Keratinocyte (primary cell): Measurements from ENCODE around the gene DCBLD2. TPM values are rescaled to one million over a fixed set of nuclear protein-coding genes. Genes with fewer than 3 reads are reported as not detected.
A peak's percentile ranks its signal among the peaks of the same experiment; 100 is the strongest.

Experiments used
- DNase-seq: peaks from one replicate; pipeline ENCODE4 v3.0.0-alpha.2; 2011; ENCODE audit warnings: low read depth, missing footprints, low spot score
- FAIRE-seq: peaks from 2 replicates; lab custom pipeline; 2011; peaks lifted over from hg19 to GRCh38; lab: Jason Lieb, UNC
- H2AFZ ChIP-seq: 2 replicates; pipeline ENCODE4 v1.6.0; 2012; ENCODE audit warnings: low read length, control low read depth, inconsistent platforms; ENCODE audit not compliant: control insufficient read depth
- H3K27ac ChIP-seq: 2 replicates; pipeline ENCODE4 v1.5.1; 2011; ENCODE audit warnings: low read length; ENCODE audit not compliant: control insufficient read depth, insufficient read depth
- H3K27me3 ChIP-seq: 3 replicates; pipeline ENCODE4 v1.6.0; 2011; ENCODE audit warnings: low read length; ENCODE audit not compliant: control insufficient read depth, insufficient read depth; ENCODE audit errors: extremely low read depth
- H3K36me3 ChIP-seq, 2 experiments: 2 replicates in 1 of 2; 3 replicates in 1 of 2; pipeline ENCODE4 v1.5.1; 2011; ENCODE audit warnings: low read length in 2 of 2, mild to moderate bottlenecking in 1 of 2; ENCODE audit not compliant: control insufficient read depth in 2 of 2, insufficient read depth in 2 of 2; ENCODE audit errors: extremely low read depth in 1 of 2
- H3K4me1 ChIP-seq: 3 replicates; pipeline ENCODE4 v1.5.1; 2011; ENCODE audit warnings: low read length; ENCODE audit not compliant: control insufficient read depth, insufficient read depth; ENCODE audit errors: extremely low read depth
- H3K4me2 ChIP-seq: 3 replicates; pipeline ENCODE4 v1.6.0; 2011; ENCODE audit warnings: low read depth, low read length; ENCODE audit not compliant: control insufficient read depth, insufficient read depth; ENCODE audit errors: extremely low read depth
- H3K4me3 ChIP-seq, 3 experiments: fragments of 200-600 bp in 1 of 3; sonication (generic) in 1 of 3; 2 replicates in 2 of 3; 3 replicates in 1 of 3; pipeline ENCODE4 v1.5.1; 2011 to 2016; ENCODE audit warnings: low read length in 3 of 3, mild to moderate bottlenecking in 3 of 3, control low read depth in 2 of 3, inconsistent platforms in 1 of 3, low read depth in 1 of 3, mixed read lengths in 1 of 3, mixed run types in 1 of 3, moderate library complexity in 1 of 3; ENCODE audit not compliant: control insufficient read depth in 2 of 3, insufficient read depth in 2 of 3; ENCODE audit errors: extremely low read depth in 1 of 3
- H3K79me2 ChIP-seq: 2 replicates; pipeline ENCODE4 v1.6.0; 2012; ENCODE audit warnings: low read length; ENCODE audit not compliant: control insufficient read depth, insufficient read depth
- H3K9ac ChIP-seq: 3 replicates; pipeline ENCODE4 v1.6.0; 2011; ENCODE audit warnings: low read length; ENCODE audit not compliant: control insufficient read depth, insufficient read depth; ENCODE audit errors: extremely low read depth
- H3K9me1 ChIP-seq: 3 replicates; pipeline ENCODE4 v1.6.0; 2011; ENCODE audit warnings: low read length; ENCODE audit not compliant: control insufficient read depth, insufficient read depth; ENCODE audit errors: extremely low read depth
- H3K9me3 ChIP-seq: 2 replicates; pipeline ENCODE4 v1.5.1; 2012; ENCODE audit warnings: low read depth, low read length; ENCODE audit not compliant: control insufficient read depth
- H4K20me1 ChIP-seq: 3 replicates; pipeline ENCODE4 v1.6.0; 2011; ENCODE audit warnings: low read length; ENCODE audit not compliant: control insufficient read depth, insufficient read depth; ENCODE audit errors: extremely low read depth
- EZH2 ChIP-seq: IDR thresholded peaks from one replicate; pipeline ENCODE4 v1.6.1; 2012; ENCODE audit warnings: inconsistent platforms, mild to moderate bottlenecking, low read length, moderate library complexity
- dilution Hi-C: fragments of 300-500 bp; cut with MboI; formaldehyde crosslinking; loops from one replicate; pipeline ENCODE4 v1.7.0; 2020; ENCODE audit warnings: low sequenced_read_pairs; ENCODE audit not compliant: extremely low pct_ligation_motif_present
- polyA plus RNA-seq, 5 experiments: library from polyadenylated mRNA; depleted of rRNA in 3 of 5; stranded (reverse) in 3 of 5; stranded (forward) in 1 of 5; unstranded in 1 of 5; fragments of >200 nt; gene quantifications; 1 replicate in 1 of 5; 2 replicates in 3 of 5; 3 replicates in 1 of 5; pipeline versions ENCODE4 v1.2.1 to v1.2.3, GENCODE V29; 2011 to 2012; ENCODE audit warnings: missing spikeins in 2 of 5, low read depth in 1 of 5, low replicate concordance in 1 of 5
- TF ChIP-seq, protein P1 (sequence below), 3 experiments: IDR thresholded peaks in 1 of 3; conservative IDR thresholded peaks in 1 of 3; optimal IDR thresholded peaks in 1 of 3; 2 replicates in 2 of 3; 3 replicates in 1 of 3; pipeline versions ENCODE3 to v1.5.1; 2011; ENCODE audit warnings: low read length in 3 of 3, mild to moderate bottlenecking in 3 of 3, moderate library complexity in 2 of 3, control low read depth in 1 of 3, inconsistent platforms in 1 of 3; ENCODE audit not compliant: insufficient read depth in 2 of 3; ENCODE audit errors: extremely low read depth in 1 of 3

DCBLD2 gene
- polyA plus RNA-seq, 1 donor (not counting 4 experiments of a cell fraction or from before 2014, with no cell fraction given), result 465 TPM

DNA sequence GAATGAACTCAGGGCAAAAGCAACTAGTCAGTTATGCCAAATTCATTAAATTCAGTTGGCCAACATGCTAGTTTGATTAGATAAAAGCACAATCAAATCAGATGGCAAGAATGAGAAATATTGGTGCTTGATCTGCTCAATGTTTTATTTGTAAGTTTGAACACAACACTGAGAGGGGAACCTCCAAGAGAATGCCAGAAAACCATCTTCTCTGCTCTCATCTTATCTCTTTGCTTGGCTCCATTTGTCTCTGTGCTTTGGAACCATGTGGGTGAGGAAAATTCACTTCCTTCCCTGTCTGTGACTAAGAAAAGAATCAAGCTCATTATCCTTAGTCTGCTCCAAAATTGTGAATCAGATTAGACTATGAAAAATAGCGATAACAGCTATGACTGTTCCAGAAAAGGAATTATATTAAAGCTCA, 43.6 kb upstream of the DCBLD2 start:
- H3K4me2 ChIP-seq, result no peak overlapping the region
- DNase-seq (no peak), FAIRE-seq (peak; percentile 70)
- H3K27ac ChIP-seq, result no peak overlapping the region
- no peaks in the 10 kb centered on the region for H3K4me1 ChIP-seq
- dilution Hi-C loops, result no loop called here
- no peaks in the 10 kb centered on the region for H3K79me2 ChIP-seq
- no peaks in the 10 kb centered on the region for H3K27me3 ChIP-seq
- H3K36me3 ChIP-seq, result no peaks in the 10 kb centered on the region
- H3K9me1 ChIP-seq, result no peaks in the 10 kb centered on the region
- H4K20me1 ChIP-seq, result no peaks in the 10 kb centered on the region
- no peak overlapping the region for H3K9ac ChIP-seq
- peak overlapping the region; percentile 84 for H2AFZ ChIP-seq
- TF ChIP-seq, protein P1, sequence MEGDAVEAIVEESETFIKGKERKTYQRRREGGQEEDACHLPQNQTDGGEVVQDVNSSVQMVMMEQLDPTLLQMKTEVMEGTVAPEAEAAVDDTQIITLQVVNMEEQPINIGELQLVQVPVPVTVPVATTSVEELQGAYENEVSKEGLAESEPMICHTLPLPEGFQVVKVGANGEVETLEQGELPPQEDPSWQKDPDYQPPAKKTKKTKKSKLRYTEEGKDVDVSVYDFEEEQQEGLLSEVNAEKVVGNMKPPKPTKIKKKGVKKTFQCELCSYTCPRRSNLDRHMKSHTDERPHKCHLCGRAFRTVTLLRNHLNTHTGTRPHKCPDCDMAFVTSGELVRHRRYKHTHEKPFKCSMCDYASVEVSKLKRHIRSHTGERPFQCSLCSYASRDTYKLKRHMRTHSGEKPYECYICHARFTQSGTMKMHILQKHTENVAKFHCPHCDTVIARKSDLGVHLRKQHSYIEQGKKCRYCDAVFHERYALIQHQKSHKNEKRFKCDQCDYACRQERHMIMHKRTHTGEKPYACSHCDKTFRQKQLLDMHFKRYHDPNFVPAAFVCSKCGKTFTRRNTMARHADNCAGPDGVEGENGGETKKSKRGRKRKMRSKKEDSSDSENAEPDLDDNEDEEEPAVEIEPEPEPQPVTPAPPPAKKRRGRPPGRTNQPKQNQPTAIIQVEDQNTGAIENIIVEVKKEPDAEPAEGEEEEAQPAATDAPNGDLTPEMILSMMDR (optimal IDR thresholded peaks at IDR 0.05 in 1 of 3, IDR thresholded peaks at IDR 0.05 in 1 of 3, conservative IDR thresholded peaks at IDR 0.05 in 1 of 3; ENCODE audit: extremely low read depth in 1 of 3, insufficient read depth in 2 of 3, low read length in 3 of 3), result no peak
- no peak for TF ChIP-seq EZH2
- H3K9me3 ChIP-seq, result no peaks in the 10 kb centered on the region
- no peak overlapping the region for H3K4me3 ChIP-seq

DNA sequence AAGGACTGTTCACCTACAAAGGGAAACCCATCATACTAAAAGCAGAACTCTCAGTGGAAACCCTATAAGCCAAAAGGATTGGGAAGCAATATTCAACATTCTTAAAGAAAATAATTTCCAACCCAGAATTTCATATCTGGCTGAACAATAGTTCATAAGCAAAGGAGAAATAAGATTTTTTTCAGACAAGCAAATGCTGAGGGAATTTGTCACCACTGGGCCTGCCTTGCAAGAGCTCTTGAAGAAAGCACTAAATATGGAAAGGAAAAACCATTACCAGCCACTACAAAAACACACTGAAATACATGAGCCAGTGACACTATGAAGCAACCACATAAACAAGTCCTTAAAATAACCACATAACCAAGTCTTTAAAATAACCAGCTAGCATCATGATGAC, 28.9 kb upstream of the DCBLD2 start:
- Histone ChIP-seq H2AFZ (no peak overlapping the region), H3K9me1 (no peaks in the 10 kb centered on the region), H3K4me1 (no peaks in the 10 kb centered on the region), H3K36me3 (no peaks in the 10 kb centered on the region), H3K27me3 (no peaks in the 10 kb centered on the region), H3K9ac (no peak overlapping the region), H3K79me2 (no peaks in the 10 kb centered on the region), H3K4me2 (no peak overlapping the region), H3K4me3 (no peak overlapping the region), H3K9me3 (peaks cover 3% of the 10 kb centered on the region), H4K20me1 (no peaks in the 10 kb centered on the region), H3K27ac (no peak overlapping the region)
- TF ChIP-seq EZH2, result no peak
- dilution Hi-C loops, result no loop called here
- FAIRE-seq, result no peak
- DNase-seq, result no peak

DNA sequence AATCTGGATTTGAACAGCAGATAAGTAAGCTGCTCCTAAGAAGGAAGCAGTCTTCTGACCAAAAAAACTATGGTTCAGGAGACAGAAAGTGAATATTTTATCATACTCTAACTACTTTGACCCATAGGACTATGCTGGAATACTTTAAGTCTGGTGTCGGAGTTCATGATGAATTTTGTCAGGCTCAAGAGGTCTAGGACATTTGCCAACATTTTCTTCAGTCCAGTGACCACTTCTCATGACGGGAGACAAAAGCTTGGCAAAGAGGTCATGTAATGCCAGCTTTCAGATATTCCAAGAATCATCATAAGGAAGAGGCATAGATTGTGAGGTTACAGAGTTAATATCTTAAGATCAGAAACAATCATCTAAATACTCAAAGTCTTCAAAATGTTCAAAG, 20.5 kb upstream of the DCBLD2 start:
- Histone ChIP-seq H2AFZ (no peak overlapping the region), H4K20me1 (no peaks in the 10 kb centered on the region), H3K9ac (no peak overlapping the region), H3K36me3 (no peaks in the 10 kb centered on the region), H3K27ac (no peak overlapping the region), H3K4me2 (no peak overlapping the region), H3K4me1 (peaks cover 24% of the 10 kb centered on the region), H3K79me2 (no peaks in the 10 kb centered on the region), H3K27me3 (no peaks in the 10 kb centered on the region), H3K4me3 (no peak overlapping the region), H3K9me3 (no peaks in the 10 kb centered on the region), H3K9me1 (no peaks in the 10 kb centered on the region)
- DNase-seq (no peak), FAIRE-seq (peak; percentile 62)
- dilution Hi-C loops, result no loop called here
- TF ChIP-seq EZH2, result no peak
- TF ChIP-seq, protein P1 (optimal IDR thresholded peaks at IDR 0.05 in 1 of 3, IDR thresholded peaks at IDR 0.05 in 1 of 3, conservative IDR thresholded peaks at IDR 0.05 in 1 of 3; ENCODE audit: extremely low read depth in 1 of 3, insufficient read depth in 2 of 3, low read length in 3 of 3), result no peak
